GM06990 (cell line): ENCODE measurements around the gene FAM78A.

ENCODE experiments used
- DNase-seq: peaks from one replicate; pipeline ENCODE4 v3.0.0-alpha.2; 2011; ENCODE audit not compliant: insufficient read length; ENCODE audit errors: extremely low read depth
- H3K27me3 ChIP-seq: replicated peaks from 2 replicates; pipeline ENCODE4 v1.6.0; 2011; ENCODE audit warnings: low read length; ENCODE audit not compliant: control insufficient read depth, insufficient read depth
- H3K36me3 ChIP-seq: 2 replicates; pipeline ENCODE4 v1.5.1; 2011; ENCODE audit warnings: low read length; ENCODE audit not compliant: control insufficient read depth, insufficient read depth
- H3K4me3 ChIP-seq: replicated peaks from 2 replicates; pipeline ENCODE4 v1.5.1; 2011; ENCODE audit warnings: low read depth, mild to moderate bottlenecking, control low read depth, low read length
- TF ChIP-seq, protein P1 (sequence below): IDR thresholded peaks from 2 replicates; pipeline ENCODE4 v1.5.1; 2011; ENCODE audit warnings: low read length, control low read depth, mild to moderate bottlenecking, inconsistent platforms; ENCODE audit not compliant: insufficient read depth, poor library complexity, severe bottlenecking

Gene FAM78A

DNA sequence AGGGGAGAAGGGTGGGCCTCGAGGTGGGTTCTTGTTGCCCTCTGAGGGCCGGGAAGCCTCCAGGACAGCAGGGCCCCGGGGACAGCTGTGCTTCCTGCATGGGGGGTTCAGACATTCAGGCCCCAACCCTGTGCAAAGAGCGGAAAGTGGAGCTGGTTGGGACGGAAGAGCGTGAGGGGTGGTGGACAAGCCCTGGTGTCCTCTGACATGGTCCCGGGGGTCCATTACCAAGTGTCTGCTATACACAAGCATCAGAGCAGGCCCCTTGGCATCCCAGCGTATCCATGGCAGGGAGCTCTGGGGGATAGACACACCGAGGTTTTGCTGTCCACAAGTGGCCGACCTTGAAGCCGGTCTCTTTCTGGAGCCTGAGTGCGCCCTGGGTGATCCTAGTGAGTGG is 22.5 kb upstream of the FAM78A start:
- Histone ChIP-seq H3K27me3 (no peaks in the 10 kb centered on the region; the same call in none of the 2 replicates), H3K4me3 (no peak overlapping the region), H3K36me3 (no peaks in the 10 kb centered on the region)
- TF ChIP-seq, protein P1, sequence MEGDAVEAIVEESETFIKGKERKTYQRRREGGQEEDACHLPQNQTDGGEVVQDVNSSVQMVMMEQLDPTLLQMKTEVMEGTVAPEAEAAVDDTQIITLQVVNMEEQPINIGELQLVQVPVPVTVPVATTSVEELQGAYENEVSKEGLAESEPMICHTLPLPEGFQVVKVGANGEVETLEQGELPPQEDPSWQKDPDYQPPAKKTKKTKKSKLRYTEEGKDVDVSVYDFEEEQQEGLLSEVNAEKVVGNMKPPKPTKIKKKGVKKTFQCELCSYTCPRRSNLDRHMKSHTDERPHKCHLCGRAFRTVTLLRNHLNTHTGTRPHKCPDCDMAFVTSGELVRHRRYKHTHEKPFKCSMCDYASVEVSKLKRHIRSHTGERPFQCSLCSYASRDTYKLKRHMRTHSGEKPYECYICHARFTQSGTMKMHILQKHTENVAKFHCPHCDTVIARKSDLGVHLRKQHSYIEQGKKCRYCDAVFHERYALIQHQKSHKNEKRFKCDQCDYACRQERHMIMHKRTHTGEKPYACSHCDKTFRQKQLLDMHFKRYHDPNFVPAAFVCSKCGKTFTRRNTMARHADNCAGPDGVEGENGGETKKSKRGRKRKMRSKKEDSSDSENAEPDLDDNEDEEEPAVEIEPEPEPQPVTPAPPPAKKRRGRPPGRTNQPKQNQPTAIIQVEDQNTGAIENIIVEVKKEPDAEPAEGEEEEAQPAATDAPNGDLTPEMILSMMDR, result no peak
- no peak for DNase-seq

DNA sequence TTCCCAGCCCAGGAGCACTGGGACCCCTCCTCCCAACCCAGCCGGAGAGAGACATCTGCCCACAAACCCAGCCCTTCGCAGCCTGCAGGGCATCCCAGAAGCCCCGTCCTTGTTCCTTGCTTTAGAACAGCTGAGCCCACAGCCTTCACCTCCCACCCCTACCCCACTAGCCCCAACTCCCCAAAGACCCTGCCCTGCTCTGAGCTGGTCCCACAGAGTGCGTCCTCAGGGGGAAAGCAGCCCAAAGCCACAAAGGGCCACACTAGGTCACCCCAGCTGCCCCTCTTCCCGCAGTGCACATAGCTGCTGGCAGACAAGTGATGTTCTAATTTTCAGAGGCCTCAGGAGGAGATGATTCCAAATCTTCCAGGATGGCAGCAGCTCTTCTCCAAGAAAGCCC is 22.0 kb upstream of the FAM78A start:
- TF ChIP-seq, protein P1, result no peak
- H3K27me3 ChIP-seq, result no peaks in the 10 kb centered on the region; the same call in 1 of the 2 replicates
- no peak overlapping the region for H3K4me3 ChIP-seq
- no peaks in the 10 kb centered on the region for H3K36me3 ChIP-seq
- DNase-seq, result no peak

DNA sequence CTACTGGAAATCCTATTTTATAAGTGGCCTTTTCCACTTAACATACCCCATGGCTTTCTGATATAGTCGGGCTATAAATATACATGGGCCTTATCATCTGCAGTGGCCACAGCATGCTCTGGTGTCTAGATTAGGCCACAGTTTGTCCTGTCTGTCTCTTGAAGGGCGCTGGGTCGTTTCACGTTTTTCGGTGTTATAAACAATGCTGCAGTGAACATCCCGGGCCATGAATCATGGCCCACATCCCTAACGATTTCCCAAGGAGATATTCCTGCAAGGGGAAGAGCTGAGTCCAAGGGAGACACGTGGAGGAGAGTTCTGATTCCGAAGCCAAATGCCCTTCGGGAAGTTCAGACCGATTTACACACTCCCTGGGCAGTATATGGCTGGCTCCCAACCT is 21.6 kb upstream of the FAM78A start:
- no peaks in the 10 kb centered on the region for H3K36me3 ChIP-seq
- no peak overlapping the region for H3K4me3 ChIP-seq
- DNase-seq, result no peak
- H3K27me3 ChIP-seq, result no peaks in the 10 kb centered on the region; the same call in 1 of the 2 replicates
- TF ChIP-seq, protein P1, result no peak

DNA sequence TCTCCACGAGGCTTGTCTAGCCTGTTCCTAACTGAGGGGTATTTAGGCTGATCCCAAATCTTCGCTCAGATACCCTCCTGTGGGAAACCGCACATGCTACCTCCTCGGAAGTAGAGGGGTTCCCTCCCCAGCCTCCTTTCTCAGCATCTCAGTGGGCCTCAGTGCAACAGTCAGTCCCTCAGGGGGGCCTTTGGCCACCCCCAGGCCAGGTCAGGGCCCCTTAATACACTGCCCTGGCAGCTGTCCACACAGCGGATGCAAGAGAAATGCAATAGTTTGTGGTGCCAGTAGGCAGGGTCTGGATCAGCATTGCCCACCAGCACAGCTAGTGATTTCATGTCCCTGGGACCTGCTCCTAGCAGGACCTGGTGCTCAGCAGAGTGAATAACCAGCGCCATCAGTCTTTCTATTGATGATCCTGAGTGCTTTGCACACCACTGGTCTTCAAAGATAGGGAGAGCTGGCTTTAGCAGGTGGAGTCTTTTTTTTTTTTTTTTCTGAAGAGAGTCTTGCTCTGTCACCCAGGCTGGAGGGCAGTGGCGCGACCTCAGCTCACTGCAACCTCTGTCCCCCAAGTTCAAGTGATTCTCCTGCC is 20.7 kb upstream of the FAM78A start:
- no peak for DNase-seq
- TF ChIP-seq, protein P1, result no peak
- Histone ChIP-seq H3K36me3 (no peaks in the 10 kb centered on the region), H3K27me3 (no peaks in the 10 kb centered on the region; the same call in 1 of the 2 replicates), H3K4me3 (no peak overlapping the region)

DNA sequence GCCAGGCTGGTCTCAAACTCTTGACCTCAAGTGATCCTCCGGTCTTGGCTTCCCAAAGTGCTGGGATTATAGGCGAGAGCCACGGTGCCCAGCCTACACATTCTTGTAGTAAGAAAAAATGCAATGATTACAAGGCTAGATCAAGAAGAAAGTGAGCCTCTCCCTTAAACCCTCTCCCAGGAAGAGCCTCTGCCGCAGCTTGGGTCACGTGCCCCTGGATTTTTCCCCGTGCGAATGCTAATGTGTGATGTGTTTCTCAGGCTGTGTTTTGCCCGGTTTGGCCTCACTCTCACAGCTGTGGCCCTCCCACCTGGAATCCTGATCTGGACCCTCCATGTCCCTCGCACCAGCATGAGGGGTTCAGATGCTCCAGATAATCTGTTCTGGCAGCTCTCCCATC is 20.1 kb upstream of the FAM78A start:
- TF ChIP-seq, protein P1, result no peak
- DNase-seq, result no peak

DNA sequence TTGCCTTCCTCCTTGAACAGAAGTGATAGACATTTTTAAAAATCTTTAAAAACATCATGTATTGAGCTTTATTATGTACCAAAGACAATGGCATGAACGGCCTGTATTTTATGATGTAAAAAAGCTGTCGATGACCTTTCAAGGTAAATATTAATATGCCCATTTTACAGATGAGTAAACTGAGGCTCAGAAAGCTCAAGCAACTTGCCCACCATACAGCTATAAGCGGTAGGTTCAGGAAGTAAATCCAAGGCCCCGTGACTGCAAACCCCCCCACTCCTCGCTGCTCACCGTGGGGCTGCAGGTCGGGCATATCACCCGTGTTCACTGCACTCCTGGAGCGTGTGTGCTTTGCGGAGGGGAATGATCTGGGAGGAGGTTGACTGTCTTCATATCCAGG is 16.6 kb upstream of the FAM78A start:
- H3K27me3 ChIP-seq, result no peaks in the 10 kb centered on the region
- no peaks in the 10 kb centered on the region for H3K36me3 ChIP-seq
- no peak overlapping the region for H3K4me3 ChIP-seq
- no peak for DNase-seq
- TF ChIP-seq, protein P1, result no peak

More for the DNA sequence above, 20.1 kb upstream of the FAM78A start:
- Histone ChIP-seq H3K4me3 (no peak overlapping the region), H3K36me3 (no peaks in the 10 kb centered on the region), H3K27me3 (no peaks in the 10 kb centered on the region; the same call in 1 of the 2 replicates)
